Suppressor macrophage (primary cell): ENCODE data around the gene EVPLL.
"Not testable (repeated sequence)": the region's sequence is repeated elsewhere in the genome, so short reads cannot be mapped to it uniquely, and the experiment has no call there.

ENCODE experiments used
- DNase-seq, 4 experiments: peaks; one replicate each; pipeline ENCODE4 v3.0.0-alpha.2; 2020 to 2022

Gene EVPLL

DNA sequence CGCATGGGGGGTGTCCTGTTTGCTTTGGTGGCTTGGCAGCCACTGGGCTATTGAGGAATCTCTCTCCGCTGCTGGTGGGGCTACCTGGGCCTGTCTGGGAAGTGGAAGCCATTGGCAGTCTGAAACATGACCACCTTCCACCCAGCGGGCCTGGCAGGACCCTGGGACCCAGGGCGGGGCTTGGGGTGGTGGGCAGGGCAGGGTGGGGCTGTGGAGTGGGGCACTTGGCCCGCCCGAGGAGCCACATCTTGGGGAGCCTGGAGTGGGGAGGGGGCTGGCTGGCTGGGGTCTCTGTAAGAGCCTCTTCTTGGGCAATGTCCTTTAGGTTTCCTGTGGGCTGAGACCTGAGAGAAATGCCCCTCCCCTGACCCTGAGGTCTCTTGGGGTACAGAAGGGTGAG, 48.0 kb downstream of the EVPLL start:
- DNase-seq, result not testable (repeated sequence)

DNA sequence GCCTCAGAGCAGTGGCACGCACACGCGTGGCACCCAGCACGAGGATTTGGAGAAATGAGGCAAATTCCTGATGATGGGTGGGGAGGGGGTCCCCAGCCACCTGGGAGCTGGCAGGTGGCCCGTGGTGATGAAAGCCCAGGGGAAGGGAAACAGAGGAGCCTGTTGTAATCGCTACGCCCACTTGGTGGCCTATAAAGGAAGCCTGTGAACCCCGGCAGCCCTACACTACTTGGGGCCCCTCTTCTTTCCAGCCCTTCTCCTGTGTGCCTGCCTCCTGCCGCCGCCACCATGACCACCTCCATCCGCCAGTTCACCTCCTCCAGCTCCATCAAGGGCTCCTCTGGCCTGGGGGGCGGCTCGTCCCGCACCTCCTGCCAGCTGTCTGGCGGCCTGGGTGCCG, 49.1 kb downstream of the EVPLL start:
- not testable (repeated sequence) for DNase-seq

DNA sequence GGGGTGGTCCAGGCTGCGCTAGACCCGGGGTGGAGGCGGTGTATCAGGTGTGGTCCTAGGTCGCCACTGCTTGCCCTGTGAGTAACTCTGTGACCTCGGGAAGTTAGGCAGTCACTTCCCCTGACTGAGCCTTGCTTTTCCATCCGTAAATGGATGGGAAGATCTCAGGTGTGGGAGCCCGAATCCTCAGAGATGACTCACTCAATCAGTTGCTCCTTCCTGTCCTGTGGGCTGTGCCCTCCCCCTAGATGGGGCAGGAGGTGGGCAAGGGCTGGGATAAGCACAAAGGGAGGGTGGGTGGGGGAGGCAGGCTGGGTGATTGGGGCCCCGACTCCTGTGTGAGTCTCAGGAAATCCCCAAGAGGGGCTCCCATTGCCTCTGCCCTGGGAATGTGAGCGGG, 54.6 kb downstream of the EVPLL start:
- DNase-seq, result not testable (repeated sequence)
